ENCODE measurements around the gene TPRX1. TPM values are rescaled to one million over a fixed set of nuclear protein-coding genes. Genes with fewer than 3 reads are reported as not detected.

TPRX1 gene
- total RNA-seq, 1 experiment from 2014 or later, result not detected

DNA sequence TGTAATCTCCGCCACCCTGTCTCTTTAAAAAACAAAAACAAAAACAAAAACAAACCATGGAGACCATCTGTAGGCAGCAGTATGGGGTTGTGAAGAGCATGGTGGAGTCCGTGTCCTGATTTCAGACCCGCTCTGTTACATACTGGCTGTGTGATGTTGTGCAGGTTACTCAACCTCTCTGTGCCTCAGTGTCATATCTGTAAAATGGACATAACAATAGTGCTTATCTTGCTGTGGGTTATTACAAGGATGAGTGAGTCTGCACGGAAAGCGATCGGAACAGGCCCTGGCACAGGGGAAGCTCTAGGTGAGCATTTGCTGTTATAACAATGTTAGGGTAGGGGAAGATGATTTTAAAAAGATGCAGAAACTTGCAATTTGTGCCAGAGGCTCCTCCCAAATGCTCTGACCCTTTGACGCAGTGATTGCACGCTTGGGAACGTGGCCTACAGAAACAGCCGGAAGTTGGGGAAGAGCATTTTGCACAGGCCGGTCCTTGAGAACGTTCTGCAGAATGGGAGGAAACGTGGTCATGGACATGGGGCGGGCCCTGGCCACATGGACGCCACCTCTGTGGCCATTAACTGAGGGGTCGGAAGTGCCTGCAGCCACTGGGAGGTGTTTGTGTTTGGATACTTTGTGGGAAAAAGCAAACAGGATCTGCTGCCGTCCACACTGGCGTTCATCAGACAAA, 41.6 kb downstream of the TPRX1 start:
- Histone ChIP-seq H3K9me2 (replicated peaks; ENCODE audit: insufficient read depth, low read length) (no peaks in the 10 kb centered on the region), H3K36me3 (ENCODE audit: insufficient read depth, low read length) (peaks cover 5% of the 10 kb centered on the region; the same call in 1 of the 2 replicates), H3K4me2 (ENCODE audit: low read depth, low read length, poor library complexity, severe bottlenecking) (no peak overlapping the region), H4K20me1 (ENCODE audit: insufficient read depth, low read depth, low read length) (no peaks in the 10 kb centered on the region), H3K27ac (ENCODE audit: low read length) (no peak overlapping the region), H3K79me2 (ENCODE audit: low read length) (no peaks in the 10 kb centered on the region), H2AFZ (ENCODE audit: low read length) (no peak overlapping the region), H3K4me3 (ENCODE audit: low read length) (no peak overlapping the region), H3K9me3 (ENCODE audit: low read length) (no peaks in the 10 kb centered on the region), H3K4me1 (ENCODE audit: low read length) (no peaks in the 10 kb centered on the region), H3K9ac (ENCODE audit: low read length) (no peak overlapping the region), H3K27me3 (ENCODE audit: low read length) (no peaks in the 10 kb centered on the region)
- DNase-seq, result no peak

DNA sequence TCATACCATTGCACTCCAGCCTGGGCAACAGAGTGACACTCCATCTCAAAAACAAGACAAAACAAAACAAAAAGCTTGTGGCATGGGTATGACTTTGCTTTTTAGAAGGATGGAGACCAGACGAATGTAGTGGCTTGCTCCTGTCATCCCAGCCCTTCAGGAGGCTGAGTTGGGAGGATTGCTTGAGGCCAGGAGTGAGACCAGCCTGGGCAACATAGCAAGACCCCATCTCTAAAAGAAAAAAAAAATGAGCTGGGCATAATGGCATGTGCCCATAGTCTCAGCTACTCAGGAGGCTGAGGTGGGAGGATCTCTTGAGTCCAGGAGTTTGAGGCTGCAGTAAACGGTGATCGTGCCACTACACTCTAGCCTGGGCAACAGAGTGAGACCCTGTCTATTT, 42.2 kb downstream of the TPRX1 start:
- no peaks in the 10 kb centered on the region for H3K9me3 ChIP-seq (ENCODE audit: low read length)
- H3K79me2 ChIP-seq (ENCODE audit: low read length), result no peaks in the 10 kb centered on the region
- no peaks in the 10 kb centered on the region for H3K9me2 ChIP-seq (replicated peaks; ENCODE audit: insufficient read depth, low read length)
- H3K27me3 ChIP-seq (ENCODE audit: low read length), result no peaks in the 10 kb centered on the region
- H3K27ac ChIP-seq (ENCODE audit: low read length), result no peak overlapping the region
- H3K9ac ChIP-seq (ENCODE audit: low read length), result no peak overlapping the region
- H3K4me2 ChIP-seq (ENCODE audit: low read depth, low read length, poor library complexity, severe bottlenecking), result no peak overlapping the region
- no peak overlapping the region for H2AFZ ChIP-seq (ENCODE audit: low read length)
- no peak for DNase-seq
- H3K36me3 ChIP-seq (ENCODE audit: insufficient read depth, low read length), result peaks cover 5% of the 10 kb centered on the region; the same call in 1 of the 2 replicates
- no peak overlapping the region for H3K4me3 ChIP-seq (ENCODE audit: low read length)
- H4K20me1 ChIP-seq (ENCODE audit: insufficient read depth, low read depth, low read length), result no peaks in the 10 kb centered on the region
- no peaks in the 10 kb centered on the region for H3K4me1 ChIP-seq (ENCODE audit: low read length)

DNA sequence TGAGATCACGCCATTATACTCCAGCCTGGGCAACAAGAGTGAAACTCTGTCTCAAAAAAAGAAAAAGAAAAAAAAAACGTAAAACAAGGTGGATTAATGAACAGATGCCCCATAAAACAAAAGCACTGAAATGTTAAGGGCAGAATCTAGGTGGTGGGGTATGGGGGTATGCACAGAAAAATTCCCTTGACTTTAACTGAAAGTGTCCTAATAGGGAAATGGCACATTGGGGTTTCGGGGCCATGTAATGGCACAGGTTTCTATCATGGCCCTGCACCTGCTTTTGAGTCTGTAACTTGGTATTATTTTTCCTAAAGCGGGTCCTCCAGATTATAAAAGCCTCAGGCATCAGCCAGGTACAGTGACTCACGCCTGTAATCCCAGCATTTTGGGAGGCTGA, 42.8 kb downstream of the TPRX1 start:
- no peaks in the 10 kb centered on the region for H4K20me1 ChIP-seq (ENCODE audit: insufficient read depth, low read depth, low read length)
- no peak overlapping the region for H3K27ac ChIP-seq (ENCODE audit: low read length)
- H3K4me1 ChIP-seq (ENCODE audit: low read length), result no peaks in the 10 kb centered on the region
- H2AFZ ChIP-seq (ENCODE audit: low read length), result no peak overlapping the region
- DNase-seq, result no peak
- no peaks in the 10 kb centered on the region for H3K79me2 ChIP-seq (ENCODE audit: low read length)
- H3K4me3 ChIP-seq (ENCODE audit: low read length), result no peak overlapping the region
- H3K9me2 ChIP-seq (replicated peaks; ENCODE audit: insufficient read depth, low read length), result no peaks in the 10 kb centered on the region
- no peak overlapping the region for H3K9ac ChIP-seq (ENCODE audit: low read length)
- H3K27me3 ChIP-seq (ENCODE audit: low read length), result no peaks in the 10 kb centered on the region
- no peak overlapping the region for H3K4me2 ChIP-seq (ENCODE audit: low read depth, low read length, poor library complexity, severe bottlenecking)
- H3K9me3 ChIP-seq (ENCODE audit: low read length), result no peaks in the 10 kb centered on the region
- H3K36me3 ChIP-seq (ENCODE audit: insufficient read depth, low read length), result peaks cover 5% of the 10 kb centered on the region; the same call in 1 of the 2 replicates

DNA sequence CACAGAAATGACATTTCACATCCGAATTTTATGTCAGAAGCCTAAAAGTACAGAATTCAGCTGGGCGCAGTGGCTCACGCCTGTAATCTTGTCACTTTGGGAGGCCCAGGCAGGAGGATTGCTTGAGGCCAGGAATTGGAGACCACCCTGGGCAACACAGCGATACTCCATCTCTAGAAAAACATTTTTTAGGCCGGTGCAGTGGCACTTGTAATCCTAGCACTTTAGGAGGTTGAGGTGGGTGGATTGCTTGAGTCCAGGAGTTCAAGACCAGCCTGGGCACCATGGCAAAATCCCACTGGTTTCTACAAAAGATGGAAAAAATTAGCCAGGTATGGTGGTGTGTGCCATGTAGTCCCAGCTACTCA, 43.7 kb downstream of the TPRX1 start:
- H4K20me1 ChIP-seq (ENCODE audit: insufficient read depth, low read depth, low read length), result 0 out of 2 replicates have a peak, but pooled peaks cover 5% of the 10 kb centered on the region
- peaks cover 5% of the 10 kb centered on the region; the same call in 1 of the 2 replicates for H3K36me3 ChIP-seq (ENCODE audit: insufficient read depth, low read length)
- no peak overlapping the region for H3K4me2 ChIP-seq (ENCODE audit: low read depth, low read length, poor library complexity, severe bottlenecking)
- H3K9me3 ChIP-seq (ENCODE audit: low read length), result no peaks in the 10 kb centered on the region
- H3K9ac ChIP-seq (ENCODE audit: low read length), result no peak overlapping the region
- no peak overlapping the region for H3K4me3 ChIP-seq (ENCODE audit: low read length)
- no peaks in the 10 kb centered on the region for H3K27me3 ChIP-seq (ENCODE audit: low read length)
- no peak overlapping the region for H3K27ac ChIP-seq (ENCODE audit: low read length)
- H2AFZ ChIP-seq (ENCODE audit: low read length), result no peak overlapping the region
- H3K4me1 ChIP-seq (ENCODE audit: low read length), result no peaks in the 10 kb centered on the region
- H3K9me2 ChIP-seq (replicated peaks; ENCODE audit: insufficient read depth, low read length), result no peaks in the 10 kb centered on the region
- no peaks in the 10 kb centered on the region for H3K79me2 ChIP-seq (ENCODE audit: low read length)
- DNase-seq, result no peak

DNA sequence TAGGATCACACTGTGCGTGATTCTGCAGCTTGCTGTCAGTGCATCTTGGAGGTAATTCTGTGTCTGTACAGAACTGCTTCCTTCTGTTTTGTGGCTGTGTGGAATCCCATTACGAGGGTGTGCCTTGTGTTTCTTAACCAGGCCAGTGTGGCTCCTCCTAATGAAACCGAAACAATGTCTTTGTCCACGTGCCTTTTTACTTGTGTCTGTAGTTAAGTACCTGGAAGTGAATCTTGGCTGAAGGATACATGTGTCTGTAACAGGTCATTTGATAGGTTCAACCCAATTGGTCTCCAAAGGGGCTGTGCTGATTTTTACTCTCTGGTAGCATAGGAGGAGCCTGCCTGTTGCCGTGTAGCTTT, 45.9 kb downstream of the TPRX1 start:
- peaks cover 5% of the 10 kb centered on the region for H3K36me3 ChIP-seq (ENCODE audit: insufficient read depth, low read length)
- H2AFZ ChIP-seq (ENCODE audit: low read length), result no peak overlapping the region
- H3K4me3 ChIP-seq (ENCODE audit: low read length), result no peak overlapping the region
- H3K27me3 ChIP-seq (ENCODE audit: low read length), result no peaks in the 10 kb centered on the region
- H3K79me2 ChIP-seq (ENCODE audit: low read length), result no peaks in the 10 kb centered on the region
- 0 out of 2 replicates have a peak, but pooled peaks cover 5% of the 10 kb centered on the region for H4K20me1 ChIP-seq (ENCODE audit: insufficient read depth, low read depth, low read length)
- H3K27ac ChIP-seq (ENCODE audit: low read length), result no peak overlapping the region
- no peaks in the 10 kb centered on the region for H3K9me2 ChIP-seq (replicated peaks; ENCODE audit: insufficient read depth, low read length)
- no peaks in the 10 kb centered on the region for H3K4me1 ChIP-seq (ENCODE audit: low read length)
- DNase-seq, result no peak
- H3K9me3 ChIP-seq (ENCODE audit: low read length), result no peaks in the 10 kb centered on the region
- H3K4me2 ChIP-seq (ENCODE audit: low read depth, low read length, poor library complexity, severe bottlenecking), result no peak overlapping the region
- H3K9ac ChIP-seq (ENCODE audit: low read length), result no peak overlapping the region

DNA sequence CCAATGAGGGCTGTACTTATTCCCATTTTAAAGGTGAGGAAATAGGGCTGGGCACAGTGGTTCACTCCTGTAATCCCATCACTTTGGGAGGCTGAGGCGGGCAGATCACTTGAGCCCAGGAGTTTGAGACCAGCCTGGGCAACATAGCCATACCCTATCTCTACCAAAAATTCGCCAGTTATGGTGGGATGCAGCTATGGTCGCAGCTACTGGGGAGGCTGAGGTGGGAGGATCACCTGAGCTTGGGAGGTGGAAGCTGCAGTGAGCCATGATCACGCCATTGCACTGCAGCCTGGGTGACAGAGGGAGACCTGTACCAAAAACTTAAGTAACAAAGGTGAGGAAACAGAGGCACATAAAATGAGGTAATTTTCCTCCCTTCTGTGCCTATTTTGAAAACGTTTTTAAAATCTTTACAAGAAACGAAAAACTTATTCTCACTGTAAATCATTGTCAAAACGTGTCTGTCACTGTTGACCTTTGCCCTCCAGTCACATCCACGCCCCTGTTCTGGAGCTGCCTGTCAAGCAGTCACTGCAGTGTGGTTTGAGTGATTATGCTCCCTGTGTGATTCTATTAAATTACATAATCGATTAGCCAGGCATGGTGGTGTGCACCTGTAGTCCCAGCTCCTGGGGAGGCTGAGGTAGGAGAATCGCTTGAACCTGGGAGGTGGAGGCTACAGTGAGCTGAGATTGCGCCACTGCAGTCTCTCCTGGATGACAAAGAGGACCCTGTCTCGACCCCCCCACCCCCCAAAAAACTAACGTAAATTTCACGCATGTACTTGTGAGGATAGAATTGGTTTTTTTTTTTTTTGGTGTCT, 46.5 kb downstream of the TPRX1 start:
- Histone ChIP-seq H3K4me1 (ENCODE audit: low read length) (no peaks in the 10 kb centered on the region), H3K4me3 (ENCODE audit: low read length) (no peak overlapping the region), H2AFZ (ENCODE audit: low read length) (no peak overlapping the region), H3K27ac (ENCODE audit: low read length) (no peak overlapping the region), H3K9ac (ENCODE audit: low read length) (no peak overlapping the region), H3K9me2 (replicated peaks; ENCODE audit: insufficient read depth, low read length) (no peaks in the 10 kb centered on the region), H3K36me3 (ENCODE audit: insufficient read depth, low read length) (peaks cover 7% of the 10 kb centered on the region), H3K9me3 (ENCODE audit: low read length) (no peaks in the 10 kb centered on the region), H3K79me2 (ENCODE audit: low read length) (no peaks in the 10 kb centered on the region), H4K20me1 (ENCODE audit: insufficient read depth, low read depth, low read length) (0 out of 2 replicates have a peak, but pooled peaks cover 5% of the 10 kb centered on the region), H3K27me3 (ENCODE audit: low read length) (no peaks in the 10 kb centered on the region), H3K4me2 (ENCODE audit: low read depth, low read length, poor library complexity, severe bottlenecking) (no peak overlapping the region)
- DNase-seq, result no peak

DNA sequence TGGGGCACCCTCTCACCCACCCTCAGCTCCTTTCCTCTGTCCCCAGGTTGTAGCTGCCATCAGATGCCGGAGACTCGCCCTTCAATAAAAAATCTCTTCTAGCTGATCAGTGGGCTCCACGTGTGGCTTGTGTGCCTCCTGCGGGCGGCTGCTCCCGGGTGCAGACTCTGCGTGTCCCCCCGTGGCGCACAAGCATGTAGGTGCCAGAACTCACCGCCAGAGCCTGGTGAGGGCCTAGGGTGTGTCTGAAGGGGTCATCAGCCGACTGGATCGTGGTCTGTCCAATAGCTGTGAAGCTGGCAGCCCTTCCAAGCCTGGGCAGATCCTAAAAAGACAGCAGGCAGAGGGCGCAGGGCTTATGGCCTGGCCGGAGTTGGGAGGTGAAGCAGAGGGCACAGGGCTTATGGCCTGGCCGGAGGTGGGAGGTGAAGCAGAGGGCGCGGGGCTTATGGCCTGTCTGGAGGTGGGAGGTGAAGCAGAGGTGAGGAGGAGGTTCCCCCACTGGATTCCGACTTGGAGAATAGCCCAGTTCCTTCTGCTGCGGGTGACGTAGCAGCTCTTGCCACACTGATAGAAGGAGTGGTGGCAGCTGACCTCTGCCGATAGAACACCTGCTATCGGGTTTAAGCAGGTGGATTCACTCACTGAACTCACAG, 47.3 kb downstream of the TPRX1 start:
- Histone ChIP-seq H3K4me1 (ENCODE audit: low read length) (no peaks in the 10 kb centered on the region), H3K4me3 (ENCODE audit: low read length) (no peak overlapping the region), H3K79me2 (ENCODE audit: low read length) (no peaks in the 10 kb centered on the region), H3K9me3 (ENCODE audit: low read length) (no peaks in the 10 kb centered on the region), H3K9me2 (replicated peaks; ENCODE audit: insufficient read depth, low read length) (no peaks in the 10 kb centered on the region), H2AFZ (ENCODE audit: low read length) (no peak overlapping the region), H3K27ac (ENCODE audit: low read length) (no peak overlapping the region), H3K4me2 (ENCODE audit: low read depth, low read length, poor library complexity, severe bottlenecking) (no peak overlapping the region), H3K9ac (ENCODE audit: low read length) (no peak overlapping the region), H3K27me3 (ENCODE audit: low read length) (no peaks in the 10 kb centered on the region), H4K20me1 (ENCODE audit: insufficient read depth, low read depth, low read length) (0 out of 2 replicates have a peak, but pooled peaks cover 5% of the 10 kb centered on the region), H3K36me3 (ENCODE audit: insufficient read depth, low read length) (peaks cover 9% of the 10 kb centered on the region)
- no peak for DNase-seq

DNA sequence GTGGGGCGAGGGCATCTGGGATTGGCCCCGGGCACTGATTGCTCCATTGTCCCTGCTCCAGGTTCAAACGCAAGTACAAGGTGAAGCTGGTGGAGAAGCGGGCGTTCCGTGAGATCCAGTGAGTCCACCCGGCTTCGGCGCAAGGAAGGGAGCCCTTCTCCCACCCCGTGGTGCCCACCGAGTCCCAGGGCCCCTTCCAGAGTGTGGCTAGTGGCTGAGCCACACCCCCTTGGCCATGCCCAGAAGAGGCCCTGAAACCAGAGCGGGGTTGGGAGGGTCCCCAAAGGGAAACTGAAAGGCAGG, 47.8 kb downstream of the TPRX1 start:
- H3K27me3 ChIP-seq (ENCODE audit: low read length), result no peaks in the 10 kb centered on the region
- no peak overlapping the region for H3K4me2 ChIP-seq (ENCODE audit: low read depth, low read length, poor library complexity, severe bottlenecking)
- 0 out of 2 replicates have a peak, but pooled peaks cover 5% of the 10 kb centered on the region for H4K20me1 ChIP-seq (ENCODE audit: insufficient read depth, low read depth, low read length)
- DNase-seq, result no peak
- no peak overlapping the region for H2AFZ ChIP-seq (ENCODE audit: low read length)
- no peaks in the 10 kb centered on the region for H3K9me2 ChIP-seq (replicated peaks; ENCODE audit: insufficient read depth, low read length)
- no peak overlapping the region for H3K4me3 ChIP-seq (ENCODE audit: low read length)
- H3K9ac ChIP-seq (ENCODE audit: low read length), result no peak overlapping the region
- peaks cover 9% of the 10 kb centered on the region for H3K36me3 ChIP-seq (ENCODE audit: insufficient read depth, low read length)
- H3K9me3 ChIP-seq (ENCODE audit: low read length), result no peaks in the 10 kb centered on the region
- H3K4me1 ChIP-seq (ENCODE audit: low read length), result no peaks in the 10 kb centered on the region
- no peak overlapping the region for H3K27ac ChIP-seq (ENCODE audit: low read length)
- no peaks in the 10 kb centered on the region for H3K79me2 ChIP-seq (ENCODE audit: low read length)

Data from Karpas-422 (cell line).